IMR-90 (cell line): ENCODE data around the gene COL9A3. TPM values are rescaled to one million over a fixed set of nuclear protein-coding genes. Genes with fewer than 3 reads are reported as not detected.

ENCODE experiments used
- ATAC-seq: fragments of 200-7000 bp; cut with Tn5 transposase; 2 replicates; pipeline ENCODE4 v1.9.1; 2020; ENCODE audit warnings: low read depth, mild to moderate bottlenecking, moderate library complexity
- BruUV-seq: library from RNA; stranded (reverse); fragments of 400-500 nt; replicated peaks from 2 replicates; lab custom pipeline; 2021; lab: Mats Ljungman, UMichigan
- CTCF ChIA-PET: fragments of 300-600 bp; formaldehyde crosslinking; extraction: SDS; loops from one replicate; lab custom pipeline; 2021; ENCODE audit warnings: antibody characterized with exemption; lab: Yijun Ruan, JAX
- POLR2A ChIA-PET: fragments of 300-600 bp; sonication (Branson Sonifier 250); formaldehyde crosslinking; loops from one replicate; lab custom pipeline; 2022; ENCODE audit warnings: antibody characterized with exemption; ENCODE audit not compliant: unreplicated experiment; lab: Charles Lee
- DNase-seq: peaks from one replicate; pipeline ENCODE4 v3.0.0; 2013
- H2AFZ ChIP-seq: replicated peaks from 2 replicates; pipeline ENCODE3; 2013; ENCODE audit warnings: low read length, mild to moderate bottlenecking; ENCODE audit not compliant: poor library complexity
- H2AK5ac ChIP-seq: 2 replicates; pipeline ENCODE4 v1.6.1; 2013; ENCODE audit warnings: low read depth, low read length, inconsistent platforms
- H2AK9ac ChIP-seq: replicated peaks from 2 replicates; pipeline ENCODE3; 2013; ENCODE audit warnings: mild to moderate bottlenecking, low read depth, low read length, moderate library complexity; ENCODE audit not compliant: poor library complexity
- H2BK120ac ChIP-seq: 2 replicates; pipeline ENCODE4 v1.6.1; 2013; ENCODE audit warnings: low read depth, low read length, inconsistent platforms
- H2BK15ac ChIP-seq: 3 replicates; pipeline ENCODE4 v1.6.1; 2013; ENCODE audit warnings: low read depth, low read length, inconsistent platforms
- H2BK20ac ChIP-seq: 2 replicates; pipeline ENCODE4 v1.6.1; 2013; ENCODE audit warnings: low read depth, mild to moderate bottlenecking, inconsistent platforms, low read length, moderate library complexity
- H2BK5ac ChIP-seq: 2 replicates; pipeline ENCODE4 v1.6.1; 2013; ENCODE audit warnings: mild to moderate bottlenecking, low read depth, low read length, inconsistent platforms; ENCODE audit not compliant: poor library complexity, severe bottlenecking
- H3K14ac ChIP-seq: replicated peaks from 2 replicates; pipeline ENCODE4 v1.6.1; 2013; ENCODE audit warnings: low read depth, low read length, inconsistent platforms
- H3K18ac ChIP-seq: 2 replicates; pipeline ENCODE4 v1.6.1; 2013; ENCODE audit warnings: low read depth, low read length, control low read depth
- H3K23ac ChIP-seq: 2 replicates; pipeline ENCODE4 v1.6.1; 2013; ENCODE audit warnings: low read depth, low read length, inconsistent platforms
- H3K27ac ChIP-seq: 2 replicates; pipeline ENCODE4 v1.5.1; 2013; ENCODE audit warnings: mild to moderate bottlenecking, control low read depth, low read length; ENCODE audit not compliant: insufficient read depth
- H3K27me3 ChIP-seq: 2 replicates; pipeline ENCODE4 v1.6.1; 2013; ENCODE audit warnings: low read length; ENCODE audit not compliant: control insufficient read depth, insufficient read depth
- H3K36me3 ChIP-seq: 2 replicates; pipeline ENCODE4 v1.6.1; 2013; ENCODE audit warnings: low read length, mixed read lengths; ENCODE audit not compliant: control insufficient read depth, insufficient read depth
- H3K4ac ChIP-seq: 2 replicates; pipeline ENCODE4 v1.6.1; 2013; ENCODE audit warnings: low read depth, low read length, inconsistent platforms
- H3K4me1 ChIP-seq: 2 replicates; pipeline ENCODE4 v1.6.1; 2013; ENCODE audit warnings: low read length, mixed read lengths; ENCODE audit not compliant: control insufficient read depth, insufficient read depth
- H3K4me2 ChIP-seq: 2 replicates; pipeline ENCODE4 v1.6.1; 2013; ENCODE audit warnings: low read depth, mild to moderate bottlenecking, control low read depth, low read length, moderate library complexity
- H3K4me3 ChIP-seq: 2 replicates; pipeline ENCODE4 v1.5.1; 2013; ENCODE audit warnings: low read depth, mild to moderate bottlenecking, control low read depth, low read length, moderate library complexity; ENCODE audit not compliant: insufficient read depth
- H3K56ac ChIP-seq: 2 replicates; pipeline ENCODE4 v1.6.1; 2013; ENCODE audit warnings: low read length, inconsistent platforms; ENCODE audit not compliant: insufficient read depth; ENCODE audit errors: extremely low read depth
- H3K79me1 ChIP-seq, 2 experiments: 2 replicates each; pipeline ENCODE4 v1.6.1; 2013; ENCODE audit warnings: low read length in 2 of 2, inconsistent platforms in 1 of 2, low read depth in 1 of 2
- H3K9ac ChIP-seq: 2 replicates; pipeline ENCODE4 v1.6.1; 2013; ENCODE audit warnings: low read depth, low read length, control low read depth
- H3K9me1 ChIP-seq: 2 replicates; pipeline ENCODE4 v1.6.1; 2013; ENCODE audit warnings: low read length, inconsistent platforms; ENCODE audit not compliant: insufficient read depth
- H3K9me3 ChIP-seq: 2 replicates; pipeline ENCODE4 v1.6.1; 2013; ENCODE audit warnings: low read length; ENCODE audit not compliant: control insufficient read depth, insufficient read depth
- H4K20me1 ChIP-seq: 2 replicates; pipeline ENCODE4 v1.6.1; 2013; ENCODE audit warnings: low read length, inconsistent platforms; ENCODE audit not compliant: insufficient read depth
- H4K5ac ChIP-seq: 2 replicates; pipeline ENCODE4 v1.6.1; 2013; ENCODE audit warnings: mild to moderate bottlenecking, low read depth, low read length, control low read depth
- H4K8ac ChIP-seq, 2 experiments: 2 replicates each; pipeline ENCODE4 v1.6.1; 2013; ENCODE audit warnings: low read depth in 2 of 2, low read length in 2 of 2, control low read depth in 1 of 2, inconsistent platforms in 1 of 2
- H4K91ac ChIP-seq: 2 replicates; pipeline ENCODE4 v1.6.1; 2013; ENCODE audit warnings: low read depth, low read length, inconsistent platforms; ENCODE audit not compliant: insufficient read depth
- CEBPB ChIP-seq: IDR thresholded peaks from 2 replicates; pipeline ENCODE4 v1.6.1; 2012; ENCODE audit warnings: low read depth, low read length, improper control_type of control experiment
- CTCF ChIP-seq: conservative IDR thresholded peaks from 2 replicates; pipeline ENCODE4 v1.5.1; 2012; ENCODE audit warnings: mild to moderate bottlenecking, low read depth, low read length, improper control_type of control experiment
- ELK1 ChIP-seq: fragments of 150-350 bp; IDR thresholded peaks from 2 replicates; pipeline ENCODE4 v1.6.1; 2016; ENCODE audit warnings: low read depth, mild to moderate bottlenecking, low read length, moderate library complexity, borderline replicate concordance
- MAFK ChIP-seq: IDR thresholded peaks from 2 replicates; pipeline ENCODE4 v1.6.1; 2012; ENCODE audit warnings: low read depth, low read length, improper control_type of control experiment
- MAZ ChIP-seq: IDR thresholded peaks from 2 replicates; pipeline ENCODE4 v1.6.1; 2012; ENCODE audit warnings: low read depth, mild to moderate bottlenecking, low read length, improper control_type of control experiment, moderate library complexity, borderline replicate concordance
- MXI1 ChIP-seq: IDR thresholded peaks from 2 replicates; pipeline ENCODE4 v1.6.1; 2012; ENCODE audit warnings: low read depth, mild to moderate bottlenecking, low read length, moderate library complexity, borderline replicate concordance
- NFE2L2 ChIP-seq: fragments of 150-350 bp; IDR thresholded peaks from 2 replicates; pipeline ENCODE4 v1.6.1; 2016; ENCODE audit warnings: low read depth, mild to moderate bottlenecking, low read length
- POLR2A ChIP-seq: IDR thresholded peaks from 2 replicates; pipeline ENCODE4 v1.6.1; 2012; ENCODE audit warnings: mild to moderate bottlenecking, low read depth, low read length
- RAD21 ChIP-seq: IDR thresholded peaks from 2 replicates; pipeline ENCODE4 v1.6.1; 2012; ENCODE audit warnings: low read length, improper control_type of control experiment
- RCOR1 ChIP-seq: IDR thresholded peaks from 2 replicates; pipeline ENCODE4 v1.6.1; 2012; ENCODE audit warnings: mild to moderate bottlenecking, low read length, improper control_type of control experiment; ENCODE audit not compliant: insufficient replicate concordance
- SMC3 ChIP-seq: fragments of 150-350 bp; IDR thresholded peaks from 2 replicates; pipeline ENCODE4 v1.6.1; 2016; ENCODE audit warnings: low read depth, mild to moderate bottlenecking, antibody characterized with exemption, low read length, moderate library complexity
- USF2 ChIP-seq: fragments of 150-350 bp; IDR thresholded peaks from 2 replicates; pipeline ENCODE4 v1.6.1; 2017; ENCODE audit warnings: mild to moderate bottlenecking, antibody characterized with exemption, low read length, low read depth
- WGBS, 2 experiments: methylation state at CpG; one replicate each; pipeline versions ENCODE4 v1.1.5 to v1.1.7; 2013; ENCODE audit warnings: missing lambda C conversion rate in 2 of 2; ENCODE audit not compliant: insufficient read length in 1 of 2; ENCODE audit errors: extremely low coverage in 2 of 2; 5-methylcytosine and 5-hydroxymethylcytosine counted together
- dilution Hi-C: fragments of 300-500 bp; cut with HindIII; formaldehyde crosslinking; loops from one replicate; pipeline ENCODE4 v1.14.3; 2018; ENCODE audit warnings: low sequenced_read_pairs; ENCODE audit not compliant: unreplicated experiment
- in situ Hi-C: fragments of 300-500 bp; cut with MboI; formaldehyde crosslinking; loops from 3 replicates; pipeline ENCODE4 v1.14.3; 2019; ENCODE audit warnings: low sequenced_read_pairs, inconsistent platforms, mixed read lengths
- intact Hi-C: fragments of 100-400 bp; cut with micrococcal nuclease; formaldehyde crosslinking; loops from 2 replicates; pipeline ENCODE4 v1.10.0; 2022
- polyA plus RNA-seq, 3 experiments: library from polyadenylated mRNA; depleted of rRNA; stranded (reverse); fragments of >200 nt; gene quantifications; 2 replicates each; pipeline ENCODE4 v1.2.3, GENCODE V29; 2012; ENCODE audit warnings: low replicate concordance in 1 of 3
- total RNA-seq: library from RNA; depleted of rRNA; stranded (reverse); fragments of >200 nt; gene quantifications from 2 replicates; pipeline ENCODE4 v1.2.3, GENCODE V29; 2012

COL9A3 gene
- total and polyA plus RNA-seq, 2 of the 4 experiments (the other 2 are of a cell fraction): 0.36 to 1.4 TPM

- H3K27me3 ChIP-seq: no peaks in the 10 kb centered on the region
- H3K27ac ChIP-seq: peak overlapping the region; percentile 97
- H2AFZ ChIP-seq: peak overlapping the region; percentile 95
- H3K4me2 ChIP-seq: peak overlapping the region; percentile 98
- H3K4ac ChIP-seq: peak overlapping the region; percentile 83
- H4K20me1 ChIP-seq: peaks cover 17% of the 10 kb centered on the region
- peak overlapping the region; percentile 85; the same call in 1 of the 2 replicates for H3K23ac ChIP-seq
- in situ Hi-C loops: no loop called here
- H3K56ac ChIP-seq: no peak overlapping the region
- peaks cover 11 to 19% of the 10 kb centered on the region in 2 experiments for H3K79me1 ChIP-seq
- peaks cover 21% of the 10 kb centered on the region for H3K4me1 ChIP-seq
- H3K18ac ChIP-seq: no peak overlapping the region
- DNase-seq (no peak), ATAC-seq (peak; percentile 21; the same call in 1 of the 2 replicates)
- TF ChIP-seq POLR2A (no peak), RAD21 (no peak), NFE2L2 (no peak), CTCF (no peak), MXI1 (no peak), ELK1 (no peak), MAZ (no peak), RCOR1 (no peak), MAFK (no peak), CEBPB (no peak), USF2 (no peak), SMC3 (no peak)
- POLR2A ChIA-PET: interaction anchor here (0.6 kb wide), 1 partner anchor 18 kb away, joined by 3 read pairs; no protein-coding TSS in a partner anchor
- H3K9ac ChIP-seq: peak overlapping the region; percentile 93
- H3K36me3 ChIP-seq: peaks cover 32% of the 10 kb centered on the region
- peak overlapping the region; percentile 46; the same call in 1 of the 2 replicates for H2BK120ac ChIP-seq
- CTCF ChIA-PET: interaction anchor here (0.6 kb wide), 1 partner anchor 1546 kb away, joined by 3 read pairs; no protein-coding TSS in a partner anchor
- H2BK15ac ChIP-seq: no peak overlapping the region
- H4K91ac ChIP-seq: peak overlapping the region; percentile 65; the same call in 1 of the 2 replicates
- H4K8ac ChIP-seq: peak overlapping the region in 1 of 2 experiments; percentile 91; a peak in 2 of 4 replicates
- H3K4me3 ChIP-seq: peak overlapping the region; percentile 96
- H2BK5ac ChIP-seq: peak overlapping the region; percentile 68
- WGBS, 2 experiments: 17% methylated on average over 17 of the region's 53 CpGs; no CpG with 5 or more reads in 1 of the 2 experiments
- H3K9me1 ChIP-seq: peaks cover 14% of the 10 kb centered on the region
- H3K9me3 ChIP-seq: no peaks in the 10 kb centered on the region
- H2BK20ac ChIP-seq: no peak overlapping the region
- H2AK5ac ChIP-seq: peak overlapping the region; percentile 91
- dilution Hi-C loops: no loop called here
- H3K14ac ChIP-seq: peak overlapping the region; percentile 86
- H4K5ac ChIP-seq: no peak overlapping the region; the same call in 1 of the 2 replicates
- no TSS peak for BruUV-seq
- H2AK9ac ChIP-seq: peak overlapping the region; percentile 90
- intact Hi-C loops: no loop called here
Measured at GRCh38 chr20:62796699-62797491, 20.0 kb upstream of the COL9A3 start.
